SH-SY5Y (cell line): ENCODE measurements around the gene GALNT2.

Source experiments
- GATA2 ChIP-seq: IDR thresholded peaks from 2 replicates; pipeline ENCODE4 v1.6.1; 2011; ENCODE audit warnings: mild to moderate bottlenecking, low read depth, low read length
- GATA3 ChIP-seq: IDR thresholded peaks from 2 replicates; pipeline ENCODE4 v1.6.1; 2011; ENCODE audit warnings: low read depth, mild to moderate bottlenecking, low read length, moderate library complexity

DNA sequence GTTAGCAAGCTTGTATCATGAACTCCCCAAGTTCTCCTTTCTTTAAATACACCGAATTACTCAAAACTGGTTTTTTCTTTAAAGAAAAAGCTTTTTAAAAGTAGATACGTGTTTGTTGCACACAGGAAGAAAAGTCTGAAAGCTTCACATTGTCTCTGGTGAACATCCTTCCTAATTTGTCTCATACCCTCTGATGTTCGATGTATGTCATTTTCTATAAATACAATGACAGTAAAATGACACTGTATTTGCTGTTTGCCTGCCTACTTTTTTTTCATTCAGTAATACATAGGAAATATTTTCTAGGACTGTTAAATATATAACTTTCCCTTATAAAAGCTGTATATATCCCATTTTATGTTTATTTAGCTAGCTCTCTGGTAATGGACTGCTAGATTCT lies 153.9 kb downstream of the GALNT2 start:
- TF ChIP-seq GATA2, result no peak
- TF ChIP-seq GATA3, result no peak
